Measurements from ENCODE around the gene NTSR2. TPM values are rescaled to one million over a fixed set of nuclear protein-coding genes. Genes with fewer than 3 reads are reported as not detected.

NTSR2 gene
- total RNA-seq, 2 donors from 2014 or later: not detected

GRCh38 chr2:11634584-11634983, 35.4 kb downstream of the NTSR2 start:
- Mint-ChIP-seq H3K9me3 (no peaks in the 10 kb centered on the region), H3K4me1 (ENCODE audit: low read depth) (no peaks in the 10 kb centered on the region), H3K36me3 (ENCODE audit: insufficient read depth in 2 of 2) (no peaks in the 10 kb centered on the region), H3K27ac (no peak overlapping the region), H3K27me3 (ENCODE audit: low read depth) (no peaks in the 10 kb centered on the region), H3K4me3 (no peak overlapping the region)
- DNase-seq: no peak
- ATAC-seq (replicated peaks in 1 of 2): no peak

GRCh38 chr2:11633923-11634478, 36.0 kb downstream of the NTSR2 start:
- Mint-ChIP-seq H3K27me3 (ENCODE audit: low read depth) (no peaks in the 10 kb centered on the region), H3K4me1 (ENCODE audit: low read depth) (no peaks in the 10 kb centered on the region), H3K9me3 (no peaks in the 10 kb centered on the region)

GRCh38 chr2:11631462-11631861, 38.5 kb downstream of the NTSR2 start:
- Mint-ChIP-seq H3K36me3 (ENCODE audit: insufficient read depth in 2 of 2) (peaks cover 0 to 3% of the 10 kb centered on the region in 2 donors), H3K27ac (no peak overlapping the region), H3K27me3 (ENCODE audit: low read depth) (no peaks in the 10 kb centered on the region), H3K4me1 (ENCODE audit: low read depth) (no peaks in the 10 kb centered on the region), H3K4me3 (no peak overlapping the region), H3K9me3 (peaks cover 3 to 4% of the 10 kb centered on the region in 2 donors)
- DNase-seq (no peak), ATAC-seq (replicated peaks in 1 of 2) (no peak)

More at GRCh38 chr2:11633923-11634478, 36.0 kb downstream of the NTSR2 start:
- ATAC-seq (replicated peaks in 1 of 2) (no peak), DNase-seq (no peak)
- H3K36me3 Mint-ChIP-seq (ENCODE audit: insufficient read depth in 2 of 2): no peaks in the 10 kb centered on the region
- no peak overlapping the region for H3K27ac Mint-ChIP-seq
- H3K4me3 Mint-ChIP-seq: no peak overlapping the region

- no peak overlapping the region for H3K27ac Mint-ChIP-seq
- no peak overlapping the region for H3K4me3 Mint-ChIP-seq
- H3K36me3 Mint-ChIP-seq (ENCODE audit: insufficient read depth in 2 of 2): peaks cover 0 to 3% of the 10 kb centered on the region in 2 donors
- H3K9me3 Mint-ChIP-seq: peaks cover 3 to 4% of the 10 kb centered on the region in 2 donors
- ATAC-seq (replicated peaks in 1 of 2): no peak
- no peak for DNase-seq
- H3K4me1 Mint-ChIP-seq (ENCODE audit: low read depth): no peaks in the 10 kb centered on the region
- H3K27me3 Mint-ChIP-seq (ENCODE audit: low read depth): no peaks in the 10 kb centered on the region
Measured at GRCh38 chr2:11630855-11631254, 39.1 kb downstream of the NTSR2 start.

GRCh38 chr2:11629851-11630250, 40.1 kb downstream of the NTSR2 start:
- Mint-ChIP-seq H3K27ac (no peak overlapping the region), H3K27me3 (ENCODE audit: low read depth) (no peaks in the 10 kb centered on the region), H3K36me3 (ENCODE audit: insufficient read depth in 2 of 2) (peaks cover 0 to 3% of the 10 kb centered on the region in 2 donors), H3K9me3 (peaks cover 3 to 4% of the 10 kb centered on the region in 2 donors), H3K4me1 (ENCODE audit: low read depth) (no peaks in the 10 kb centered on the region), H3K4me3 (no peak overlapping the region)
- no peak for DNase-seq
- no peak for ATAC-seq (replicated peaks in 1 of 2)

GRCh38 chr2:11629215-11629614, 40.8 kb downstream of the NTSR2 start:
- Mint-ChIP-seq H3K4me1 (ENCODE audit: low read depth) (no peaks in the 10 kb centered on the region), H3K27me3 (ENCODE audit: low read depth) (no peaks in the 10 kb centered on the region), H3K4me3 (no peak overlapping the region), H3K36me3 (ENCODE audit: insufficient read depth in 2 of 2) (peaks cover 0 to 3% of the 10 kb centered on the region in 2 donors), H3K9me3 (peaks cover 3 to 4% of the 10 kb centered on the region in 2 donors), H3K27ac (no peak overlapping the region)
- DNase-seq (no peak), ATAC-seq (replicated peaks in 1 of 2) (no peak)

GRCh38 chr2:11628675-11629074, 41.3 kb downstream of the NTSR2 start:
- Mint-ChIP-seq H3K4me3 (no peak overlapping the region), H3K36me3 (ENCODE audit: insufficient read depth in 2 of 2) (peaks cover 0 to 3% of the 10 kb centered on the region in 2 donors), H3K4me1 (ENCODE audit: low read depth) (no peaks in the 10 kb centered on the region), H3K27me3 (ENCODE audit: low read depth) (no peaks in the 10 kb centered on the region), H3K9me3 (peaks cover 3 to 4% of the 10 kb centered on the region in 2 donors), H3K27ac (no peak overlapping the region)
- ATAC-seq (replicated peaks in 1 of 2) (no peak), DNase-seq (no peak)

GRCh38 chr2:11625671-11626070, 44.3 kb downstream of the NTSR2 start:
- Mint-ChIP-seq H3K27me3 (ENCODE audit: low read depth) (no peaks in the 10 kb centered on the region), H3K9me3 (peaks cover 3 to 4% of the 10 kb centered on the region in 2 donors), H3K4me3 (no peak overlapping the region), H3K36me3 (ENCODE audit: insufficient read depth in 2 of 2) (peaks cover 0 to 3% of the 10 kb centered on the region in 2 donors), H3K27ac (no peak overlapping the region), H3K4me1 (ENCODE audit: low read depth) (no peaks in the 10 kb centered on the region)
- DNase-seq (no peak), ATAC-seq (replicated peaks in 1 of 2) (no peak)

- ATAC-seq (replicated peaks in 1 of 2) (no peak), DNase-seq (no peak)
- H3K9me3 Mint-ChIP-seq: peaks cover 3 to 4% of the 10 kb centered on the region in 2 donors
- H3K36me3 Mint-ChIP-seq (ENCODE audit: insufficient read depth in 2 of 2): peaks cover 0 to 3% of the 10 kb centered on the region in 2 donors
- no peaks in the 10 kb centered on the region for H3K4me1 Mint-ChIP-seq (ENCODE audit: low read depth)
- no peaks in the 10 kb centered on the region for H3K27me3 Mint-ChIP-seq (ENCODE audit: low read depth)
- no peak overlapping the region for H3K27ac Mint-ChIP-seq
- no peak overlapping the region for H3K4me3 Mint-ChIP-seq
Measured at GRCh38 chr2:11624893-11625292, 45.1 kb downstream of the NTSR2 start.

GRCh38 chr2:11622611-11623010, 47.4 kb downstream of the NTSR2 start:
- no peak for ATAC-seq (replicated peaks in 1 of 2)
- Mint-ChIP-seq H3K27me3 (ENCODE audit: low read depth) (no peaks in the 10 kb centered on the region), H3K27ac (no peak overlapping the region), H3K4me1 (ENCODE audit: low read depth) (no peaks in the 10 kb centered on the region), H3K9me3 (peaks cover 3% of the 10 kb centered on the region in 2 donors), H3K4me3 (no peak overlapping the region), H3K36me3 (ENCODE audit: insufficient read depth in 2 of 2) (peaks cover 0 to 3% of the 10 kb centered on the region in 2 donors)
- no peak for DNase-seq

- no peaks in the 10 kb centered on the region for H3K36me3 Mint-ChIP-seq (ENCODE audit: insufficient read depth in 2 of 2)
- DNase-seq: no peak
Measured at GRCh38 chr2:11621410-11621809, 48.6 kb downstream of the NTSR2 start.

GRCh38 chr2:11618708-11619062, 51.3 kb downstream of the NTSR2 start:
- Mint-ChIP-seq H3K4me1 (ENCODE audit: low read depth) (no peaks in the 10 kb centered on the region), H3K4me3 (no peak overlapping the region), H3K27me3 (ENCODE audit: low read depth) (no peaks in the 10 kb centered on the region), H3K9me3 (no peaks in the 10 kb centered on the region), H3K27ac (no peak overlapping the region), H3K36me3 (ENCODE audit: insufficient read depth in 2 of 2) (no peaks in the 10 kb centered on the region)
- ATAC-seq (replicated peaks in 1 of 2) (no peak), DNase-seq (no peak)

More at GRCh38 chr2:11621410-11621809, 48.6 kb downstream of the NTSR2 start:
- Mint-ChIP-seq H3K27me3 (ENCODE audit: low read depth) (no peaks in the 10 kb centered on the region), H3K27ac (no peak overlapping the region), H3K9me3 (no peaks in the 10 kb centered on the region), H3K4me1 (ENCODE audit: low read depth) (no peaks in the 10 kb centered on the region), H3K4me3 (no peak overlapping the region)
- no peak for ATAC-seq (replicated peaks in 1 of 2)

GRCh38 chr2:11617984-11618707, 51.8 kb downstream of the NTSR2 start:
- Mint-ChIP-seq H3K27me3 (ENCODE audit: low read depth) (no peaks in the 10 kb centered on the region), H3K4me3 (no peak overlapping the region), H3K9me3 (no peaks in the 10 kb centered on the region), H3K27ac (no peak overlapping the region), H3K36me3 (ENCODE audit: insufficient read depth in 2 of 2) (no peaks in the 10 kb centered on the region), H3K4me1 (ENCODE audit: low read depth) (no peaks in the 10 kb centered on the region)
- ATAC-seq (replicated peaks in 1 of 2) (no peak), DNase-seq (no peak)

GRCh38 chr2:11617527-11617926, 52.5 kb downstream of the NTSR2 start:
- Mint-ChIP-seq H3K4me3 (no peak overlapping the region), H3K27ac (no peak overlapping the region), H3K36me3 (ENCODE audit: insufficient read depth in 2 of 2) (no peaks in the 10 kb centered on the region), H3K9me3 (no peaks in the 10 kb centered on the region), H3K4me1 (ENCODE audit: low read depth) (no peaks in the 10 kb centered on the region), H3K27me3 (ENCODE audit: low read depth) (no peaks in the 10 kb centered on the region)
- ATAC-seq (replicated peaks in 1 of 2): no peak
- DNase-seq: no peak
